CD4-positive, alpha-beta T cell treated with Interleukin-1 beta for 1 hour (primary cell): ENCODE results near the gene ATP5PB.
A peak's percentile ranks its signal among the peaks of the same experiment; 100 is the strongest.

Experiments used
- DNase-seq, 2 donors: peaks; one replicate each; pipeline ENCODE4 v3.0.0-alpha.2; 2020 to 2022

Gene ATP5PB

GRCh38 chr1:111446967-111447892, 2.0 kb upstream of the ATP5PB start:
- DNase-seq, result no peak

- no peak for DNase-seq
Observed at GRCh38 chr1:111448482-111448917, 764 bp upstream of the ATP5PB start.

GRCh38 chr1:111449703-111450017, 396 bp downstream of the ATP5PB start:
- DNase-seq, result no peak

GRCh38 chr1:111450185-111450584, 921 bp downstream of the ATP5PB start:
- DNase-seq, result no peak

GRCh38 chr1:111452581-111452980, 3.3 kb downstream of the ATP5PB start:
- DNase-seq, result no peak

GRCh38 chr1:111453706-111454105, 4.4 kb downstream of the ATP5PB start:
- DNase-seq, result no peak

GRCh38 chr1:111454859-111455641, 5.8 kb downstream of the ATP5PB start:
- no peak for DNase-seq

GRCh38 chr1:111455642-111456031, 6.4 kb downstream of the ATP5PB start:
- DNase-seq, result no peak

GRCh38 chr1:111461765-111462164, 12.5 kb downstream of the ATP5PB start:
- DNase-seq, result no peak

GRCh38 chr1:111462370-111463028, 13.2 kb downstream of the ATP5PB start:
- no peak for DNase-seq

- DNase-seq, result no peak
Observed at GRCh38 chr1:111463029-111463683, 13.9 kb downstream of the ATP5PB start.

GRCh38 chr1:111465754-111466153, 16.5 kb downstream of the ATP5PB start:
- no peak for DNase-seq

GRCh38 chr1:111466480-111466879, 17.2 kb downstream of the ATP5PB start:
- DNase-seq, result no peak

GRCh38 chr1:111467865-111468716, 18.8 kb downstream of the ATP5PB start:
- no peak for DNase-seq

- no peak for DNase-seq
Observed at GRCh38 chr1:111468717-111469100, 19.4 kb downstream of the ATP5PB start.

- DNase-seq, result no peak
Observed at GRCh38 chr1:111469539-111469938, 20.3 kb downstream of the ATP5PB start.

- peak in 1 of 2 donors; percentile 19 for DNase-seq
Observed at GRCh38 chr1:111470596-111470995, 21.3 kb downstream of the ATP5PB start.

- peak; percentile 83 to 87 for DNase-seq
Observed at GRCh38 chr1:111471012-111471411, 21.7 kb downstream of the ATP5PB start.

GRCh38 chr1:111471538-111471937, 22.3 kb downstream of the ATP5PB start:
- DNase-seq, result no peak

GRCh38 chr1:111474106-111474505, 24.8 kb downstream of the ATP5PB start:
- DNase-seq, result no peak

- no peak for DNase-seq
Observed at GRCh38 chr1:111474521-111474920, 25.3 kb downstream of the ATP5PB start.

- DNase-seq, result peak; percentile 9 to 28
Observed at GRCh38 chr1:111475701-111476100, 26.4 kb downstream of the ATP5PB start.
